ENCODE measurements around the gene FUT9.
"Not testable (repeated sequence)": the region's sequence is repeated elsewhere in the genome, so short reads cannot be mapped to it uniquely, and the experiment has no call there.

The FUT9 gene

GRCh38 chr6:96194675-96195074 is 178.9 kb downstream of the FUT9 start:
- no peak for DNase-seq

- no peak for DNase-seq
These were observed 179.5 kb downstream of the FUT9 start for GRCh38 chr6:96195272-96195671.

DNA sequence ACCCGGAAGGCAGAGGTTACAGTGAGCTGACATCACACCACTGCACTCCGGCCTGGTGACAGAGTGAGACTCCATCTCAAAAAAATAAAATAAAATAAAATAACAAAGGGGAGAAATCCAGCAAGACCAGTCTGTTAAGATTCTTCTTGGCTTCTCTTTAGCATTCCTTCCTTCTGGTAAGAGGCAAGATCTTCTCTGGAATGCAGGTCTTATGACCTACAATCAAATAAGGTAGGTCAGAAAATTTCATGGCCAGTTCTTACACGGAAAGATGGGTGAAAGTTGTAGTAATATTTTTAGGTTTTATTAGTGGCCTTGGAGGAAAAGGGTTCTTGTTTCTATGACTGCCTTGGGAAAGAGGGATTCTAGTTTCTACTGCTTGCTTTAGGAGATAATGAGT is 180.9 kb downstream of the FUT9 start:
- no peak for DNase-seq

DNA sequence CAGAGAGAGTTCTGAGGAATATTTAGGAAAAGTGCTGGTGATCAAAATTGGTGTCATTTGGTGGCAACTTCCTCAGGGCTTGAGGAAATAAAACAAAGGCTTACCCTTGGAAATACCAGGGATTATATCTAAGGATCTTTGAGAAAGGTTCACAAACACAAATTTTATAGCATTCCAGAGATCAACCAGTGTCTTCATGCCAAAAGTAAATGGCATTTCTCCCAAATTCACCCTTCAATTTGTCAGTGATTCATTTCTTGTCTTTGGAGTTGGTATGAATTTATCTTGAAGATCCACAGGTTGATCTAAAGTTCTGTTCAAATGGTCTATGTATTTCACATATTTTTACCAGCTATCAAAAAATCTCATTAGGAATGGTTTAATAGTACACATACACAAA is 181.5 kb downstream of the FUT9 start:
- DNase-seq, result no peak

- DNase-seq, result no peak
These were observed 186.8 kb downstream of the FUT9 start for GRCh38 chr6:96202571-96202970.

DNA sequence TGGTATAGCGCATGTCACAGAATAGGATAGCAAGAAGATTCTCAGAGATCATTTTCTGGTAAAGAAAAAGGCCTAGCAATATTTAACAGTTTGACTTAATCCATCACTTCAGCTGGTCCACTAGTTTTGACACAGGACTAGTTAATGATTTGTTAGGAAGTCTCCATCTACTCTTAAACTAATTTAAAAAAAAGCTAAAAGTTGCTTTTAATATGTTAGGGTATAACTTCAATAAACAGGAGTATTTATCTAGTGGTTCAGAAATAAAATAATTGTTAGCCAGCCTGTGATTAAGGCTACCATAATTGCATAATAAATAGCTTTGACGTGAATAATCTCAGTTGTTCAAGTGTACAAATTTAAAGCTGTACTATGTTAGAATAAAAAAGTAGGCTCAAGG is 195.6 kb downstream of the FUT9 start:
- no peak for DNase-seq

DNA sequence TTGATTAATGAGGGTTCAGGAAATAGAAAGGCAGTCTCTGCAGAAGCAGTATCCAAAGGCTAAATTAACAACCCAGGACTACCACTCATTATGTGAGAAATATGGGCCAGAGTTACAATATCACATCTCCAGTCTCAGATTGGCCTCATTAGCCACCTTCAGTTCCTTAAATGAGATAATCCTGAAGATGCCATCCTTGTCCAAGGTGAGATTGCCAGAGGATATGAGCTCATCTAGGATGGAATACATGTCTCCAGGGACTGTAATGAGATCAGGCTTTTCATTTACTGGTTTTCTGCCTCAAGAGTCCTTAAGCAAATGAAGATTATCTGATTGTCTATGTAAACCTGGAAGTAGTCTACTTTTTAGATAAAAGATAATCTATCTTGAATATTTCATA is 196.3 kb downstream of the FUT9 start:
- no peak for DNase-seq

GRCh38 chr6:96213784-96214183 is 198.0 kb downstream of the FUT9 start:
- DNase-seq, result no peak

- DNase-seq, result no peak
These were observed 207.9 kb downstream of the FUT9 start for GRCh38 chr6:96223695-96224094.

GRCh38 chr6:96227135-96227534 is 211.4 kb downstream of the FUT9 start:
- no peak for DNase-seq

GRCh38 chr6:96234444-96234843 is 218.7 kb downstream of the FUT9 start:
- DNase-seq, result no peak

- DNase-seq, result no peak
These were observed 220.2 kb downstream of the FUT9 start for GRCh38 chr6:96235927-96236326.

DNA sequence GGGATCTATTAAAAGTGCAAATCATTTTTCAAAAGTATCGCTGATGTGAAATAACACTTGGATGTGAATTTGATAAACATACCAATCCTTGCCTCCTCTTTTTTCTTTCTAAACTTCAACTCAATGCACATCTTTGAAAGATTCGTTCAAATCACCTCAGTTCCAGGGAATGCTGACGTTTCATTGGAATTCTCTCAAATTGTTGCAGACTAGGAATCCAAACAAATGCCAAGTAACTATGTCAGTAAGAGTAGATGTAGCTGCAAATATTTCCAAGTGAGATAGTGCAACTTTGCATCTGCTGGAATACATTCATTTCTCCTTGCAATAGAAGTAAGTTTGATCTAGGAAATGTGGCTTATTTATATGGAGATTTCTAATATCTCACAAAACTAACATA is 220.7 kb downstream of the FUT9 start:
- no peak for DNase-seq

DNA sequence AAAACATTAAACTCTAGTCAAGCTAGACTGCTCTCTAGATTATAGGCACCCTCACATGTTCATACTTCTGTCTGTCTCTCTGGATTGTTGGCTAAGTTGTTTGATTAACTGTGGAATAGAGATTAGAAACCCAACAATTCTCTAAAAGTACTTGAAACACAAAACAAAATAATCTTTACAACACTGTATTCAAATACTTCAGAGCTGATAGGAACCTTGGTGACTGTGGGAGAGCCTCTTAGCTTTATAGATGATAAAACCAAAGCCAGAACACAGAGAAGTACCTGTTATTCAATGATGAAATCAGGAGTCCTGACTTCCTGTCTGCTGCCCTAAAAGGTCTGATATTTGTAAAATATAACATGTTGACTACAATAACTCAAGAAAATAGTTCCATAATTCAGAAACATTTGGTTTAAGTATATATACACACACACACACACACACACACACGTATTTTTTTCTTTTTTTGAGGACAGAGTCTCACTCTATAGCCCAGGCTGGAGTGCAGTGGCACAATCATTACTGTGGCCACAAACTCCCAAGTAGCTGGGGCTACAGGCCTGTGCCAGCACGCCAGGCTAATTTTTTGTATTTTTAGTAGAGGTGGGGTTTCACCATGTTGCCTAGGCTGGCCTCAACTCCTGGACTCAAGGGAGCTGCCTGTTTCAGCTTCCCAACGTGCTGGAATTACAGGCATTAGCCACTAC is 222.0 kb downstream of the FUT9 start:
- no peak for DNase-seq

DNA sequence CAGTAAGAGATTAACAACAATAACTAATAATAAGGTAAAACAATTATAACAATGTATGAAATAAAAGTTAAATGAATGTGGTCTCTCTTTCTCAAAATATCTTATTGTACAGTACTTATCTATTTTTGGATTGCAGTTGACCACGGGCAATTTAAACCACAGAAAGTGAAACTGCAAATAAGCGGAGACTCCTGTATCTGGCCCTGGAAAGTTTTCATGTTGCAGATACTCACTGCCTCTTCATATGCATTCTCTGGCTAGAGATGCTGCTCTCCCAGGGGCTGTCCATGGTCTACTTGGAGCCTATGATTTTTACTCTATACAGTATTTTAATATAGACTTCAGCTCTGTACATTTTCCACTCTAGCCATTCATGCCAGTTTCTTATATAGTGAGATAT is 230.8 kb downstream of the FUT9 start:
- DNase-seq, result no peak

DNA sequence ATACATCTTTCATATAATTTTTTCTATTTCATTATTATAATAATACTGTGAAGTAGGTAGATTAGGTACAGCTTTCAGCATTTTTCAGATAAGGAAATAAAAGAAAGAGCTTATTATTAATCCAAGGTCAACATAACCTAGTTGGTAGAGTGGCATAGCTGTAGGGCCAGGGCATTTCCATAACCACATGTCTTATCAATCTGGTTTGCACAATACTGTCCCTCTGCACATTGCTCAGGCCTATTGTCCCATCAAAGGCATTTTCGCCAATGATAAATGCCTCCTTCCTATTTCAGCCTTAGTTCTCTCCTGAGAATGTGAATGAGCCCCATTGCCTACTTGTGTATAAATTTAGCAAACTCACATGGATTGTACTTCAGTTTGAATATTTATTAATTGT is 234.0 kb downstream of the FUT9 start:
- DNase-seq, result no peak

- no peak for DNase-seq
These were observed 242.0 kb downstream of the FUT9 start for GRCh38 chr6:96257751-96258150.

GRCh38 chr6:96260787-96261430 is 245.1 kb downstream of the FUT9 start:
- not testable (repeated sequence) for DNase-seq

Measured in T-helper 9 cell (primary cell).